ENCODE measurements around the gene FAM163B.

FAM163B gene

GRCh38 chr9:133647148-133647547 lies 38.0 kb upstream of the FAM163B start:
- H3K36me3 ChIP-seq (ENCODE audit: control insufficient read depth in 2 of 2, insufficient read depth in 2 of 2, low read length in 2 of 2): no peaks in the 10 kb centered on the region
- no peak overlapping the region for H3K4me3 ChIP-seq (ENCODE audit: low read length in 2 of 2)
- no peaks in the 10 kb centered on the region for H3K4me1 ChIP-seq (ENCODE audit: control insufficient read depth in 2 of 2, insufficient read depth in 2 of 2, low read length in 2 of 2)
- H3K27ac ChIP-seq (ENCODE audit: low read depth in 2 of 2, low read length in 2 of 2): no peak overlapping the region
- no peaks in the 10 kb centered on the region for H3K9me3 ChIP-seq (ENCODE audit: control insufficient read depth in 2 of 2, low read length in 2 of 2)
- peaks cover 2 to 4% of the 10 kb centered on the region in 2 donors for H3K27me3 ChIP-seq (ENCODE audit: control insufficient read depth in 2 of 2, insufficient read depth in 2 of 2, low read length in 2 of 2)
- no peak overlapping the region for H3K9ac ChIP-seq (ENCODE audit: low read depth in 1 of 2, low read length in 2 of 2)

- Histone ChIP-seq H3K4me3 (ENCODE audit: low read length in 2 of 2) (no peak overlapping the region), H3K4me1 (ENCODE audit: control insufficient read depth in 2 of 2, insufficient read depth in 2 of 2, low read length in 2 of 2) (no peaks in the 10 kb centered on the region), H3K27ac (ENCODE audit: low read depth in 2 of 2, low read length in 2 of 2) (no peak overlapping the region), H3K9ac (ENCODE audit: low read depth in 1 of 2, low read length in 2 of 2) (no peak overlapping the region), H3K27me3 (ENCODE audit: control insufficient read depth in 2 of 2, insufficient read depth in 2 of 2, low read length in 2 of 2) (peaks cover 2 to 4% of the 10 kb centered on the region in 2 donors), H3K36me3 (ENCODE audit: control insufficient read depth in 2 of 2, insufficient read depth in 2 of 2, low read length in 2 of 2) (no peaks in the 10 kb centered on the region), H3K9me3 (ENCODE audit: control insufficient read depth in 2 of 2, low read length in 2 of 2) (no peaks in the 10 kb centered on the region)
These were observed 36.0 kb upstream of the FAM163B start for GRCh38 chr9:133645021-133645765.

- peaks cover 2 to 3% of the 10 kb centered on the region in 2 donors for H3K27me3 ChIP-seq (ENCODE audit: control insufficient read depth in 2 of 2, insufficient read depth in 2 of 2, low read length in 2 of 2)
- H3K9me3 ChIP-seq (ENCODE audit: control insufficient read depth in 2 of 2, low read length in 2 of 2): no peaks in the 10 kb centered on the region
- no peak overlapping the region for H3K27ac ChIP-seq (ENCODE audit: low read depth in 2 of 2, low read length in 2 of 2)
- H3K36me3 ChIP-seq (ENCODE audit: control insufficient read depth in 2 of 2, insufficient read depth in 2 of 2, low read length in 2 of 2): no peaks in the 10 kb centered on the region
- H3K4me3 ChIP-seq (ENCODE audit: low read length in 2 of 2): no peak overlapping the region
- H3K9ac ChIP-seq (ENCODE audit: low read depth in 1 of 2, low read length in 2 of 2): no peak overlapping the region
- H3K4me1 ChIP-seq (ENCODE audit: control insufficient read depth in 2 of 2, insufficient read depth in 2 of 2, low read length in 2 of 2): no peaks in the 10 kb centered on the region
These were observed 35.0 kb upstream of the FAM163B start for GRCh38 chr9:133643978-133644760.

GRCh38 chr9:133643362-133643755 lies 34.2 kb upstream of the FAM163B start:
- peaks cover 0 to 2% of the 10 kb centered on the region in 2 donors for H3K27me3 ChIP-seq (ENCODE audit: control insufficient read depth in 2 of 2, insufficient read depth in 2 of 2, low read length in 2 of 2)
- H3K9me3 ChIP-seq (ENCODE audit: control insufficient read depth in 2 of 2, low read length in 2 of 2): no peaks in the 10 kb centered on the region
- H3K4me3 ChIP-seq (ENCODE audit: low read length in 2 of 2): no peak overlapping the region
- H3K36me3 ChIP-seq (ENCODE audit: control insufficient read depth in 2 of 2, insufficient read depth in 2 of 2, low read length in 2 of 2): no peaks in the 10 kb centered on the region
- H3K27ac ChIP-seq (ENCODE audit: low read depth in 2 of 2, low read length in 2 of 2): no peak overlapping the region
- no peaks in the 10 kb centered on the region for H3K4me1 ChIP-seq (ENCODE audit: control insufficient read depth in 2 of 2, insufficient read depth in 2 of 2, low read length in 2 of 2)
- H3K9ac ChIP-seq (ENCODE audit: low read depth in 1 of 2, low read length in 2 of 2): no peak overlapping the region

DNA sequence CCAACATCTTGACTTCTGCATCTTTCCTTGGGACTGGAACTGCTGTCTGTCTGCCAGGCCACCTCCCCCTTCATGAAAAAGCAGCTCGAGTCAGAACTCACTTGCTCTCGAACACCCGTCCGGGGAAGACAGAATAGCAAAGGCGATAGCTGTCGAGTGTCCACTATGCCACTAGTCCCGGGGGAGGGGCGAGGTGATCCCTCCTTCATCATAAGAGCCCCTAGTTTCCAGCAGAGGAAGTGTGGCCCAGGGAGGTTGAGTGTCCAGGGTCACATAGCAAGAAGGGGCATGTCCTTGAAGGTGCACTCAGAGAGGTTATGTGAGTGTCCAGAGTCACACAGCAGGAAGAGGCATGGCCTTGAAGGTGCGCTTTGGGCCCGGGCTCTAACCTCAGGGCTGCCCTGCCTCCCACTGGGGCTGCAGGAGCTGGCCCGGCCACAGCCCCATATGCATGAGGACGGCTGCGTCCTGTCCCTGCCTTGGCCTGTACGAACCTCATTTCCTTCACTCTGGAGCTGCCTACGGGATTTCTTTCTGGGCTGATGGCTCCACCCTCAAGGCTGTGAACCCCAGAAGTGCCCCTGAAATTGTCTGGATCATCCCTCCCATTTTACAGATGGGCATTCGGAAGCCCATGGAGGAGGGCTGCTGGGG lies 33.6 kb upstream of the FAM163B start:
- no peaks in the 10 kb centered on the region for H3K36me3 ChIP-seq (ENCODE audit: control insufficient read depth in 2 of 2, insufficient read depth in 2 of 2, low read length in 2 of 2)
- H3K27ac ChIP-seq (ENCODE audit: low read depth in 2 of 2, low read length in 2 of 2): no peak overlapping the region
- no peaks in the 10 kb centered on the region for H3K9me3 ChIP-seq (ENCODE audit: control insufficient read depth in 2 of 2, low read length in 2 of 2)
- no peaks in the 10 kb centered on the region for H3K4me1 ChIP-seq (ENCODE audit: control insufficient read depth in 2 of 2, insufficient read depth in 2 of 2, low read length in 2 of 2)
- H3K4me3 ChIP-seq (ENCODE audit: low read length in 2 of 2): no peak overlapping the region
- H3K27me3 ChIP-seq (ENCODE audit: control insufficient read depth in 2 of 2, insufficient read depth in 2 of 2, low read length in 2 of 2): peaks cover 0 to 2% of the 10 kb centered on the region in 2 donors
- no peak overlapping the region for H3K9ac ChIP-seq (ENCODE audit: low read depth in 1 of 2, low read length in 2 of 2)

- no peaks in the 10 kb centered on the region for H3K27me3 ChIP-seq (ENCODE audit: control insufficient read depth in 2 of 2, insufficient read depth in 2 of 2, low read length in 2 of 2)
- H3K4me3 ChIP-seq (ENCODE audit: low read length in 2 of 2): no peak overlapping the region
- H3K27ac ChIP-seq (ENCODE audit: low read depth in 2 of 2, low read length in 2 of 2): no peak overlapping the region
- H3K9ac ChIP-seq (ENCODE audit: low read depth in 1 of 2, low read length in 2 of 2): no peak overlapping the region
- H3K36me3 ChIP-seq (ENCODE audit: control insufficient read depth in 2 of 2, insufficient read depth in 2 of 2, low read length in 2 of 2): no peaks in the 10 kb centered on the region
- H3K4me1 ChIP-seq (ENCODE audit: control insufficient read depth in 2 of 2, insufficient read depth in 2 of 2, low read length in 2 of 2): no peaks in the 10 kb centered on the region
- no peaks in the 10 kb centered on the region for H3K9me3 ChIP-seq (ENCODE audit: control insufficient read depth in 2 of 2, low read length in 2 of 2)
These were observed 32.8 kb upstream of the FAM163B start for GRCh38 chr9:133641861-133642595.

- Histone ChIP-seq H3K9ac (ENCODE audit: low read depth in 1 of 2, low read length in 2 of 2) (no peak overlapping the region), H3K9me3 (ENCODE audit: control insufficient read depth in 2 of 2, low read length in 2 of 2) (no peaks in the 10 kb centered on the region), H3K27ac (ENCODE audit: low read depth in 2 of 2, low read length in 2 of 2) (no peak overlapping the region), H3K4me3 (ENCODE audit: low read length in 2 of 2) (no peak overlapping the region), H3K36me3 (ENCODE audit: control insufficient read depth in 2 of 2, insufficient read depth in 2 of 2, low read length in 2 of 2) (no peaks in the 10 kb centered on the region), H3K27me3 (ENCODE audit: control insufficient read depth in 2 of 2, insufficient read depth in 2 of 2, low read length in 2 of 2) (no peaks in the 10 kb centered on the region), H3K4me1 (ENCODE audit: control insufficient read depth in 2 of 2, insufficient read depth in 2 of 2, low read length in 2 of 2) (no peaks in the 10 kb centered on the region)
These were observed 32.1 kb upstream of the FAM163B start for GRCh38 chr9:133641396-133641655.

DNA sequence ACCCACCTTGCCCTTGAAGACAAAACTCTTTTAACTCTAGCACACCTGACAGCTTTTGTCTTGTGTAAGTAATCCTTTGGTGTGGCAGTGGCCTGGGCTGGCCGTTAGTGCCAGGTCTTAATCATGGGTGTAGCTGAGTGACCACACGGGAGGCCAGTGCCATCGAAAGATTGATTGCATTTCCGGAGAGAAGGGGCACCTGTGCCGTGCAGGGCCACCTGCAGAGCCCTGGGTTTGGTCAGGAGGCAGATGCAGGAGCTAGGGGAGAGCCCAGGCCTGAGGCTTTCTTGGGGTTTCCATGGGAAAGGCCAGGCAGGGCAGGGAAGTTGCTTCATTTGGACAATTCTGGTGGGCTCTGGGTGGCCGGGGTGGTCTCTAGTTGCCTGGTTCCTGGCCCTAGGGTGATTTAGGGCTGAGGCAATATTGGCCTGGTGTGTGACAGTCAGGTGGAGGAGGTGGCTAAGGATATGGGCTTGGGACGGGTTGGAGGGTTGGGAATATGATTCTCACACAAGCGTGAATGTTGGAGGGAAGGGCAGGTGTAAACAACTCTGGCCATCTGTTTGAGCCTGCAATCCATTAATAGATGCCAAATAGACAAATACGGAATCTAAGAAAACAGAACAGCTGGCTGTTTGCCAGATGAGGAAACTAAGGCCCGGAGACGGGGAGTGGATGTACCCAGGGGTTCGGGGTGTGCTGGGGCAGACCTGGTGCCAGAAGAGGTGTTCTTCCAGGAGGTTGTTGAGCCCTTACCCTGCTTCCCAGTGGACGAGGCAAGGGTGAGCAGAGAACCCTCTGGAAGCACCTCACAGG lies 31.6 kb upstream of the FAM163B start:
- Histone ChIP-seq H3K27ac (ENCODE audit: low read depth in 2 of 2, low read length in 2 of 2) (no peak overlapping the region), H3K9me3 (ENCODE audit: control insufficient read depth in 2 of 2, low read length in 2 of 2) (no peaks in the 10 kb centered on the region), H3K4me1 (ENCODE audit: control insufficient read depth in 2 of 2, insufficient read depth in 2 of 2, low read length in 2 of 2) (no peaks in the 10 kb centered on the region), H3K9ac (ENCODE audit: low read depth in 1 of 2, low read length in 2 of 2) (no peak overlapping the region), H3K36me3 (ENCODE audit: control insufficient read depth in 2 of 2, insufficient read depth in 2 of 2, low read length in 2 of 2) (no peaks in the 10 kb centered on the region), H3K4me3 (ENCODE audit: low read length in 2 of 2) (no peak overlapping the region), H3K27me3 (ENCODE audit: control insufficient read depth in 2 of 2, insufficient read depth in 2 of 2, low read length in 2 of 2) (no peaks in the 10 kb centered on the region)

- no peak overlapping the region for H3K9ac ChIP-seq (ENCODE audit: low read depth in 1 of 2, low read length in 2 of 2)
- H3K9me3 ChIP-seq (ENCODE audit: control insufficient read depth in 2 of 2, low read length in 2 of 2): no peaks in the 10 kb centered on the region
- no peak overlapping the region for H3K27ac ChIP-seq (ENCODE audit: low read depth in 2 of 2, low read length in 2 of 2)
- H3K36me3 ChIP-seq (ENCODE audit: control insufficient read depth in 2 of 2, insufficient read depth in 2 of 2, low read length in 2 of 2): no peaks in the 10 kb centered on the region
- no peaks in the 10 kb centered on the region for H3K4me1 ChIP-seq (ENCODE audit: control insufficient read depth in 2 of 2, insufficient read depth in 2 of 2, low read length in 2 of 2)
- no peak overlapping the region for H3K4me3 ChIP-seq (ENCODE audit: low read length in 2 of 2)
- no peaks in the 10 kb centered on the region for H3K27me3 ChIP-seq (ENCODE audit: control insufficient read depth in 2 of 2, insufficient read depth in 2 of 2, low read length in 2 of 2)
These were observed 31.0 kb upstream of the FAM163B start for GRCh38 chr9:133640160-133640559.
